Keratinocyte (primary cell): Measurements from ENCODE around the gene ZNF804B.

Experiments used
- CTCF ChIP-seq, 3 experiments: IDR thresholded peaks in 1 of 3; conservative IDR thresholded peaks in 1 of 3; optimal IDR thresholded peaks in 1 of 3; 2 replicates in 2 of 3; 3 replicates in 1 of 3; pipeline versions ENCODE3 to v1.5.1; 2011; ENCODE audit warnings: low read length in 3 of 3, mild to moderate bottlenecking in 3 of 3, moderate library complexity in 2 of 3, control low read depth in 1 of 3, inconsistent platforms in 1 of 3; ENCODE audit not compliant: insufficient read depth in 2 of 3; ENCODE audit errors: extremely low read depth in 1 of 3
- EZH2 ChIP-seq: IDR thresholded peaks from one replicate; pipeline ENCODE4 v1.6.1; 2012; ENCODE audit warnings: inconsistent platforms, mild to moderate bottlenecking, low read length, moderate library complexity

DNA sequence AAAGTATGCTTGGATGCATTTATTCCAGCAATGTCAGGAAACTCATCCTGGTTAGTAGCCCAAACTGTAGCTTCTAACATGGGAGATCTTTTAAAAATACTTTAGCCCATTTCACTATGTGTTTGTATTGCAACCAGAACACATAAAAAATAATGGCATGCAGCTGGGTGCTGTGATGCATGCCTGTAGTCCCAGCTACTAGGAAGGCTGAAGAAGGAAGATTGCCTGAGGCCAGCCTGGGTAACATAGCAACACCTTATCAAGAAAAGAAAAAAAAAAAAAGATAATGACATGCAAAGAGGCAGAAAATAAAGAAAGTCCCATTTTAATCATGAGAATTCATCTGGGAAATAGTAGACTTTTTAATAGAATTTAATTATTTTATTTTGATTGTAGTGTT, 553.1 kb downstream of the ZNF804B start:
- TF ChIP-seq CTCF (optimal IDR thresholded peaks at IDR 0.05 in 1 of 3, IDR thresholded peaks at IDR 0.05 in 1 of 3, conservative IDR thresholded peaks at IDR 0.05 in 1 of 3; ENCODE audit: extremely low read depth in 1 of 3, insufficient read depth in 2 of 3, low read length in 3 of 3), result no peak
- TF ChIP-seq EZH2, result no peak
